ENCODE data around the gene TENM3.

DNA sequence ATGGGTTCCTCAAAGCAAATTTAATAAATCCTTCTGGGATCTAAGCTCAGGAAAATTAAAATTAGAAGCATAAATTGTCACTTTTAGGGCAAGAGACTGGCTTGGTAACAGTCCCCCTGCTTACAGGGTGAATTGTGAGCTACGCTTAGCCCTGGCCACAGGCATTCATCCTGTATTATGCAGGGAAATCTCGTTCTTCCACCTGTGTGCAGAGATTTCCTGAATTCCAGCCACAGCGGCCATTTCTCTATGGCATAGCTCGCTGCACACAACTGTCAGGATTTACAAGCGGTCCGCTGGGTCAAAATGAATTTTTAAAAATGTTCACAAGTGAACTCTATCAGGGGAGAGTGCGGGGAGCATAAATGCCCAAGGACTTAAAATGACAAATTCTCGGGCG is 562.1 kb downstream of the TENM3 start:
- TF ChIP-seq CTCF (IDR thresholded peaks at IDR 0.05) (no peak), POLR2A (IDR thresholded peaks at IDR 0.05) (no peak)

Measured in Peyer's patch (tissue), 4 donors.